ENCODE results near the gene PES1.
"Not testable (repeated sequence)": the region's sequence is repeated elsewhere in the genome, so short reads cannot be mapped to it uniquely, and the experiment has no call there.

The PES1 gene

GRCh38 chr22:30551813-30552212, 39.9 kb downstream of the PES1 start:
- DNase-seq: not testable (repeated sequence)

GRCh38 chr22:30547188-30547587, 44.5 kb downstream of the PES1 start:
- DNase-seq: no peak

GRCh38 chr22:30546616-30547015, 45.1 kb downstream of the PES1 start, which contains the start of gene SEC14L6:
Gene SEC14L6, minus strand, starts transcription at chr22:30546741. Its CDS starts 59 bp downstream, at chr22:30546682.
- no peak for DNase-seq

GRCh38 chr22:30542811-30543188, 48.9 kb downstream of the PES1 start:
- DNase-seq: no peak

- DNase-seq: no peak
Observed at GRCh38 chr22:30541961-30542810, 49.5 kb downstream of the PES1 start.

GRCh38 chr22:30541511-30541910, 50.2 kb downstream of the PES1 start:
- DNase-seq: not testable (repeated sequence)

GRCh38 chr22:30539368-30539767, 52.3 kb downstream of the PES1 start:
- no peak for DNase-seq

- DNase-seq: peak; percentile 28
Observed at GRCh38 chr22:30538280-30538679, 53.4 kb downstream of the PES1 start.

GRCh38 chr22:30537083-30537731, 54.5 kb downstream of the PES1 start:
- DNase-seq: no peak

GRCh38 chr22:30535182-30535581, 56.5 kb downstream of the PES1 start:
- DNase-seq: no peak

- no peak for DNase-seq
Observed at GRCh38 chr22:30531651-30532608, 59.8 kb downstream of the PES1 start.

- no peak for DNase-seq
Observed at GRCh38 chr22:30526656-30527055, 65.1 kb downstream of the PES1 start.

All from MV-4-11 (cell line).